GM12891 (cell line): Measurements from ENCODE around the gene TPP2.
A peak's percentile ranks its signal among the peaks of the same experiment; 100 is the strongest.

Experiments
- DNase-seq: peaks from one replicate; pipeline ENCODE4 v3.0.0; 2011; ENCODE audit warnings: low spot score; ENCODE audit not compliant: insufficient read length
- FAIRE-seq: peaks from 2 replicates; lab custom pipeline; 2011; peaks lifted over from hg19 to GRCh38; lab: Jason Lieb, UNC
- PAX5 ChIP-seq: IDR thresholded peaks from 2 replicates; pipeline ENCODE4 v1.6.1; 2011; ENCODE audit warnings: low read length, moderate library complexity, mild to moderate bottlenecking; ENCODE audit not compliant: insufficient read depth, severe bottlenecking
- POLR2A ChIP-seq: IDR thresholded peaks from 2 replicates; pipeline ENCODE4 v1.6.1; 2011; ENCODE audit warnings: low read depth, low read length, control low read depth
- POLR2AphosphoS5 ChIP-seq: IDR thresholded peaks from 2 replicates; pipeline ENCODE4 v1.6.1; 2011; ENCODE audit warnings: low read depth, low read length, control low read depth
- POU2F2 ChIP-seq: IDR thresholded peaks from 2 replicates; pipeline ENCODE4 v1.6.1; 2011; ENCODE audit warnings: low read depth, mild to moderate bottlenecking, control low read depth, low read length, moderate library complexity
- SPI1 ChIP-seq: IDR thresholded peaks from 2 replicates; pipeline ENCODE4 v1.6.1; 2011; ENCODE audit warnings: low read depth, low read length, control low read depth
- TAF1 ChIP-seq: IDR thresholded peaks from 2 replicates; pipeline ENCODE4 v1.6.1; 2011; ENCODE audit warnings: low read depth, low read length, control low read depth

The TPP2 gene

GRCh38 chr13:102589301-102589822 lies 7.4 kb upstream of the TPP2 start:
- no peak for DNase-seq
- TF ChIP-seq POU2F2, result no peak
- TF ChIP-seq POLR2AphosphoS5, result no peak
- no peak for TF ChIP-seq PAX5
- no peak for TF ChIP-seq TAF1
- no peak for TF ChIP-seq SPI1
- no peak for TF ChIP-seq POLR2A
- no peak for FAIRE-seq

GRCh38 chr13:102591988-102592781 lies 4.6 kb upstream of the TPP2 start:
- TF ChIP-seq POU2F2 (peak; percentile 22; the same call in 1 of the 2 replicates), POLR2AphosphoS5 (no peak), PAX5 (no peak), SPI1 (peak; percentile 45), POLR2A (peak; percentile 41; the same call in 1 of the 2 replicates), TAF1 (no peak)
- DNase-seq (peak; percentile 30), FAIRE-seq (peak; percentile 90)

GRCh38 chr13:102593466-102593865 lies 3.3 kb upstream of the TPP2 start:
- FAIRE-seq, result no peak
- no peak for DNase-seq
- TF ChIP-seq SPI1, result no peak

- TF ChIP-seq SPI1, result 0 out of 2 replicates have a peak, but pooled peaks have one; percentile 23
- TF ChIP-seq POU2F2, result no peak
- no peak for FAIRE-seq
- no peak for DNase-seq
These were observed 509 bp downstream of the TPP2 start for GRCh38 chr13:102597029-102597961.

- FAIRE-seq, result peak; percentile 62
These were observed 1.3 kb downstream of the TPP2 start for GRCh38 chr13:102598061-102598460.

GRCh38 chr13:102599426-102600012 lies 2.7 kb downstream of the TPP2 start:
- TF ChIP-seq POLR2A, result no peak
- TF ChIP-seq POU2F2, result no peak
- TF ChIP-seq POLR2AphosphoS5, result no peak
- no peak for TF ChIP-seq PAX5
- no peak for TF ChIP-seq SPI1
- no peak for TF ChIP-seq TAF1
- DNase-seq, result no peak
- no peak for FAIRE-seq

More at GRCh38 chr13:102598061-102598460, 1.3 kb downstream of the TPP2 start:
- no peak for DNase-seq
- no peak for TF ChIP-seq TAF1
- no peak for TF ChIP-seq PAX5
- no peak for TF ChIP-seq SPI1
- no peak for TF ChIP-seq POU2F2
- no peak for TF ChIP-seq POLR2A
- no peak for TF ChIP-seq POLR2AphosphoS5

- FAIRE-seq, result no peak
These were observed 9.9 kb downstream of the TPP2 start for GRCh38 chr13:102606537-102607309.

GRCh38 chr13:102608974-102609373 lies 12.2 kb downstream of the TPP2 start:
- no peak for FAIRE-seq

More at GRCh38 chr13:102606537-102607309, 9.9 kb downstream of the TPP2 start:
- no peak for DNase-seq
- no peak for TF ChIP-seq TAF1

GRCh38 chr13:102609696-102610095 lies 12.9 kb downstream of the TPP2 start:
- DNase-seq (no peak), FAIRE-seq (no peak)
- TF ChIP-seq POU2F2 (no peak), POLR2A (no peak), POLR2AphosphoS5 (no peak), PAX5 (no peak), SPI1 (no peak), TAF1 (no peak)

More at GRCh38 chr13:102608974-102609373, 12.2 kb downstream of the TPP2 start:
- TF ChIP-seq PAX5 (no peak), SPI1 (no peak), POU2F2 (no peak), POLR2A (no peak), TAF1 (no peak), POLR2AphosphoS5 (no peak)
- DNase-seq, result no peak
